ENCODE data around the gene SLCO3A1.

Gene SLCO3A1

DNA sequence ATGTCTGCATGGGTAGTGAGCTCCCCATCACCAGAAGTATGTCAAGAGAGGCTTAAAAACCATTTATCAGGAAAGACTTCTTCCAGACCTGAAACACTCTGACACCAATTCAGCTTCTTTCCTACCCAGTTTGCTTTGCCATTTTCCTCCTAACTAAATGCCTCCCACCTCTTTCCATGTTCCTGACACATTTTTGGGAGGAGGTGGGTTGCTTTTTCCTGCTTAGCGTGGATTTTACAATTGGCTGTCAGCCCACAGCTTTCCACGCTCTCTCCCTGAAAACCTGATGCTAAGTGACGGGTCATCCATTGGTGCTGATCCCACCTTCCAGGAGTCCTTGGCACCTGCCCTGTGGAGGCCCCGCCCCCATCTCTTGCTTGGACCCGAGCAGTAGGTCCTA lies 275.3 kb downstream of the SLCO3A1 start:
- DNase-seq (ENCODE audit: low read depth) = no peak

DNA sequence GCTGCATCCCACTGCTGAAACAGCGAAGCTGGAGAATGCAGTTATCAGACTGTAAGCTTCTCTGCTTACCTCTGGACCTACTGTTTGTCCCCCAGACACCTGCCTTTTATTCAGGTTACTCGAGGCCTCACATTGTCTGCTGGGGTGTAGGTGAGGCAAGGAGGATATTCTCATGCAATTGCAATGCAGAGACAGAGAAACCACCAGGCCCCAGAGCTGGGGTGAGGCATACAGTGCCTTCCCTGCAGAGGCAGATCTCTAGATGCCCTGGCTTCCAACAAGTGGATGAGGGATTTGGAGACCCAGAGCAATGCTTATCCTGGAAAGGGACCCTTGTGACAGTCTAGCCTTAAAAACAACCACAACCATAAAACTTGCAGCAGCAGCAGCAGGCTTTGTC lies 276.7 kb downstream of the SLCO3A1 start:
- no peak for DNase-seq (ENCODE audit: low read depth)

DNA sequence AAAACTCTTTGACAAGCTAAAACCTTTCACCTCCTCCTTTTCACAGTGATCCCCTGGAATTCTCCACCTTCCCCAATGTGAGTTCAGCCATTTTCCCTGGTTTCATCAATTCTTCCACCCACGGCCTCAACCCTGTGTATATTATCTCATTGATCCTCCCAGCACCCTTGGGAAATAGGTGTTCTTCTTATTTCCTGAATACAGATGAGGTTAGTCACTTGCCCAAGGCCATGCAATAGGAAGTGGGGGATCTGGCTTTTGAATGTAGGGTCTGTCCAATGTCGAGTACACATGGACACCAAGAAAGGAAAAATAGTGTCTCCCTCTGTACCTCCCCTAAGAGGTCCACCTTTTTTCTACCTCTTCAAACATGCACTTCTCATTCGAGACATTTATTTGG lies 277.4 kb downstream of the SLCO3A1 start:
- no peak for DNase-seq (ENCODE audit: low read depth)

DNA sequence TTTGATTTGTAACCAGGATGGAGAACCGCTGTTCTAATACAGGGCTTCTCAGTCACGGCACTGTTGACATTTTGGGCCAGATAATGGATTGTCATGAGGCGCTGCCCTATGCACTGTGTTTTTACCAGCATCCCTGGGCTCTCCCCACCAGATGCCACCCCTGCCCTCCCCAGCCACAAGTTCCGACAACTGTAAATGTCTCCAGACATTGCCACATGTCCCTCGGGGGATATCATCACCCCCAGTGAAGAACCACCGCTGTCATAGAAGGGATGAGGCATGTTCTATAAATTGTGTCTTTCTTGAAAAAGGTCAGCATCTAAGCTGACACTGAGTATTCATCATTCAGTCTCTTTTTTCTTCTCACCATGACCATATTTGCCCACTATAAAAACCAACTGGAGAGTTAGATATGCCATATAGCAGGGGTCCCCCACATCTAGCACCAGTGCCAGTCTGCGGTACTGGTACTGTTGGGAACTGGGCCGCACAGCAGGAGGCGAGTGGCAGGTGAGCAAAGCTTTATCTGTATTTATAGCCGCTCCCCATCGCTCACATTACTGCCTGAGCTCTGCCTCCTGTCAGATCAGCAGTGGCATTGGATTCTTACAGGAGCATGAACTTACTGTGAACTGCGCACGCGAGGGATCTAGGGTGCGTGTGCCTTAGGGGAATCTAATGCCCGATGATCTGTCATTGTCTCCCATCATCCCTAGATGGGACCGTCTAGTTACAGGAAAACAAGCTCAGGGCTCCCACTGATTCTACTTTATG lies 279.7 kb downstream of the SLCO3A1 start:
- DNase-seq (ENCODE audit: low read depth) = no peak

DNA sequence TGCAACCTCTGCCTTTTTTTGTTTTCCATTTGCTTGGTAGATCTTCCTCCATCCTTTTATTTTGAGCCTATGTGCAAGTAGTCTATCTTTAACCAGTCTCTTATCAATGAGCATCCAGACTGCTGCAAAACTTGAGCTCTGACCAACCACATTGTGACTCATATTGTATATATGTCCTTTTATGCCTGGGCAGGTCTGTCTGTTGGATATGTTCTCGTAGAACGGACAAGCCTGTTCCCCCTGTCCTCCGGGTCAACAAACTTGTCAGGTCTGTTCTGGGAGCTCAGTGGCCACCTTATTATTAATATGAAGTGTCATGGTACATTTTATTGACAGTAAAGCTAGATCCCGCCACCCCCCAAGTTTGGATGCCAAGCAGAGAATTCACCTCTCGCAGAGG lies 287.3 kb downstream of the SLCO3A1 start:
- no peak for DNase-seq (ENCODE audit: low read depth)

DNA sequence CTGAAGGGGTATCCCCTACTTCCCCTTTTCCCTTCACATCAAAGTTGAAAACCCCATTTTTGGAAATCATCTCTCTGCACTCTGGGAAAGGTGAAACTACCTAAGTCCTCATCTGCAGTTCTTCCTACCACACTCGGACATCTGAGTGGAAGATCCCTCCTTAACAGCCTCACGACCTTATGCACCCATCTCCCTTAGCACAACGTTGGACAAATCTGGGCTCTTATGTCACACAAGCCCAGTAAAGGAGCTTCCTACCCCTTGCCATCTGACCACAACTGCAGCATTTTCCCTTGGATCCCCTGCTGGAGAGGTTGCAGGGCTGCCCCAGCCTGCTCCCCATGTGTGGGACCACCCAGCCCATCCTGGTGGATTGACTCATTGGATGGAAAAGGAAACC lies 288.1 kb downstream of the SLCO3A1 start:
- no peak for DNase-seq (ENCODE audit: low read depth)

DNA sequence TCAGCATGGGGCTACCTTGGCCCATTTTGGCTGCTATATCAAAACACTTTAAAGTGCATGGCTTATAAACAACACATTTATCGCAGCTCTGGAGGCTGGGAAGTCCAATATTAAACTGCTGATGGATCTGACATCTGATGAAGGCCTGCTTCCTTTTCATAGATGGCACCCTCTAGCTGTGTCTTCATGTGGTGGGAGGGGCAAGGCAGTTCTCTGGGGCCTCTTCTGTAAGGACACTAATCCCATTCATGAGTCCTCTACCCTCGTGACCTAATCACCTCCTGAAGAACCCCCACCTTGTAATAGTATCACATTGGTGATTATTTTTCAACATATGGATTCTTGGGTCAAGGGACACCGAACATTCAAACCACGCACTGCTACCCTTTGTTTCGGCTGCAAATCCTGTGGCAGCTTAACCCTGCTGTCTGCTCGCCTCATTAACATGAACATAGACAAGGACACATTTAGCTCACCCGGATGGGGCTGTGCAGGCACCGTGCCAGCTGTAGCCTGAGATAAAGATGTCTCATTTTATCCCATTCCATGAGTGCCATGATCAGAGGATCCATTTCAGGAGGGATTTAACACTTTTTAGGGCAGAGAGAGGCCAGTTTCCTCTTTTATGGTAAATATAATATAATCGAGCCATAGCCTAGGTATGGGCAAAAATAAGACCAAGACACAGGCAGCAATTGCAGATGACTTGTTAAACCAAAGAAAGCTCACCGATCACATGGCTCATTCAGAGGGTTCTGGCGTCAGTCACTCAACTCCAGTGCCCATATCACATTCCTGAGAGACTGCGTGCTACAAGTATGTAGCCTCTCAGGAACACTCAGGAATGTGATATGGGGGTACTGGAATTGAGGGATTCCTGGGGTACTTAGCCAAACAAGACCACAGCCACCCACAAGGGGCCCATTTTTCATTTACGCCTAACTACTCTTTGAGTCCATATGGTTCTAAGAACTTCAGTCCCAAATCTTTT lies 289.0 kb downstream of the SLCO3A1 start:
- no peak for DNase-seq (ENCODE audit: low read depth)

DNA sequence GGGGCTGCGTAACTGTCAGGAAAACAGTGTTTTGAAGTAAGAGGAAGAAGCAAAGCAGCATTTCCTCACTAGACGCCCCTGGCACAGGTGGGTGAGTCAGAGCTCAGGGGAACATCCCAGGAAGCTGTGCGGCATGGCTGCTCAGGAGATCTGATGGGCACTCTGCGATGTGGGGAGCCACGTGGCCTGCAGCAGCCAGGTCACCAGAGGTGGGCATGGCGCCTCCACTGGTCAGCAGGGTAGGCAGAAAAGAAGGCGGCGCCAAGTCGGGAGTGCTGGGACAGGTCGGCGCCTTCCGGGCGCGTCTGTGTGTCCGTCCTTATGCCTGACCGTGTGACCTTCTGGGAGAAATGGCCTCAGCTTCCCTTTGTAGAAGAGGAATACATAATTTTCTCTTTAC lies 290.3 kb downstream of the SLCO3A1 start:
- no peak for DNase-seq (ENCODE audit: low read depth)

DNA sequence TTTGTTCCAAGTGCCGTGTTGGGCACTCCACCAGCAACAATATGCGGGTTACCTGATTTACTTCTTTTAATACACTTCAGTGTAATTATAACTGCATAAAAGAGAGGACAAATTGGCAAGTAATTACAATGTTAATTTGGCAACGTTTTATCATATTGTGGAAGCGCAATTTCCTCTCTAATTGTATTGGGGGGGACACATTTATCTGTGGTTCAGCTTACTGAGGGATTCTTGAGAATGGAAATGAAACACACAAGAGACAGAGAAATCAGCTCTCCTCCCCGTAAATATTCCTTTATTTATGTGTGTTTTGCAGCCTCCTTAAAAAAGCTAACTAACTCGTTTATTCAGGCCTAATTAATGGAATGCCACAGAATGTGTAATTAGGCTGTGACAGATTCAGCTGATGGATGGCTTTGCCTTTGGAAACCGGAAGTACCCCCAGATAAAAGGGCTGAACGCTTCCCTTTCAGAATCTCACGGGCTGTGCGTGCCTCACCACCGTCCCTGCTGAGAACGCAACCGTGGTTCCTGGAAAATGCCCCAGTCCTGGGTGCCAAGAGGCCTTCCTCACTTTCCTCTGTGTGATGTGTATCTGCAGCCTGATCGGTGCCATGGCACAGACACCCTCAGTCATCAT lies 293.1 kb downstream of the SLCO3A1 start:
- no peak for DNase-seq (ENCODE audit: low read depth)

DNA sequence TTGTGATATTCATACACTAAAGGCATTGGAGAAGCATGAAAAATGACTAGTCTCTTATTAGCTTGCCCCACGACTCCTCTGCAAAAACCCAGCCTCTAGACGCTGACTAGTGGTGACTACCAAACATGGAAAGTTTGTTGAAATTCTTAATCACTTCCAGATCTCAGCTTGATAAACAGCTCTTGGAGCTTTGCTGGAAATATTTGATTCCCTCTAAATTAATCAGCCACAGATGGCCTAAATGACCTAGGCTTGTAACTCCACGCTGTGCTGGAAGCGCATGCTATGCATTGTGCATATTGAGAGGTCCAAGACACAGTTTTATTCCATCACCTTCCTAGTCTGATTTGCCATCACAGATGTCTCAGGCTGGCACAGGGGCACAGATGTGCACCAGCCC lies 295.5 kb downstream of the SLCO3A1 start:
- DNase-seq (ENCODE audit: low read depth) = no peak

DNA sequence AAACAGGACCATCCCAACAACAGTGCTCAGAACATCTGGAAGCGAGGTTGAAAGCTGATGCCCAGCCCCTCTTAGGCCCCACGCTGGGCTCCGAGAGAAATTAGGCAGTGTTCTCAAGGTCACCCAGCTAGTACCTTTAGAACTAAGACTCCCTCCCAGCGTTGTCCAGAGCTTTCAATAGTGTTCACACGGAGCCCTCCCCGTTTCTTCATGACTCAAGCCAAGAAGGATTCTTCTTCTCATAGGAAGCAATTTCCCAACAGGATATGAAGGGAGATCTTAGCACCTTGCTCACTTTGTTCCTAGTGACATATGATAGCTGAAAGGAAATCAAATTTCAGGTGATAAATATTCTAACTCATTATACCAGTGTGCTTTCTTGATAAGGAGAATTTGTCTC lies 296.0 kb downstream of the SLCO3A1 start:
- no peak for DNase-seq (ENCODE audit: low read depth)

DNA sequence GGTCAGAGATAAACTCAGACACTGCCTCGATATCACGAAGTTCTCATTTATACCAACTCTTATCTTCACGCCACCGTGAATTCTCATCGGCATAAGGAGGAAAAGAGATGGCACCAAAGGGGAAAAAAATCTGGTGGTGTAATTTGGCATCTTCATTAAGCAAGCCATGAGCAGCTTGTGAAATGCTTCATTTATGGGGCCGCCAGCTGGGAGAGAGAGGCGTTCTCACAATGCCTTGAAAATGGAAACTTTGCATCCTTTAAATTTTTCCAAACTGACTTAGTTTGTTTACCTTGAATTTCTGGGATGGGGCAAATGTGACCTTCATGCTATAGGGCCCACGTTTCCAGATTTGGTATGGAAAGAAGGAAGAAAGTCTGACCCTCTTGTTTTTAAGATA lies 297.7 kb downstream of the SLCO3A1 start:
- DNase-seq (ENCODE audit: low read depth) = no peak

DNA sequence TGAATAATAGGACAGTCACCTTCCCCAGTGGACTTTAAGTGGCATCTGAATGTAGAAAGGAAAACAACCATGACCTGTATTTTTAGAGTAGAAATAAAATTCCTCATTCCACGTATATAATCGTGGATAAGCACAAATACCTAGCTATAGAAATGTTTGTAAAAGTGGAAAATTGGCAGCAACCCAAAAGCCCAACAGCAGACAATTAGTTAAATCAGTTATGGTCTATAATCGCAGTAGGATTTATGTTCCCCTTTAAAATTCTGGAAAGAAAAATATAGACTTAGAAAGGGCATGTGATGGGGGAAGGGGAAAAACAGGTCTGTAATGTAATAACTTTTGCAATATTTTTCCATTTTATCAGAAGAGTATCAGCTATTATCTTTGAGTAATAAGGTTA lies 298.2 kb downstream of the SLCO3A1 start:
- DNase-seq (ENCODE audit: low read depth) = no peak

DNA sequence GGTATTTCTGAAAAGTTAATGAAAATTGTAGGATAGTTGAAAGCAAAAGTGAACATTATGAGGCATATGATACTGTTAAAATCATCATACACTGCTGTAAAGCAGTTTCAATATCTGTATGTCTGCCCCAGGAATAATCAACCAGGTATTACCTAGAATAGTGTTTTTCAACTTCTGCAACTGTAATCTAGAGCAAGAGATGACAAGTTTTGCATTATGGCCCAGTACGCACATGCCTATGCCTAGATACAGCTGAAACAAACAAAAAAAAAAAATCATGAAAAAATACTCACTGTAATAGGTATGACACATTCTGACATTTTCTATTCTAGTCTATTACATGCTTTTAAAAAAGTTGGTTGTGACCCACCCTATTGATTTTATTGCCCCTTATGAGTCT lies 299.5 kb downstream of the SLCO3A1 start:
- no peak for DNase-seq (ENCODE audit: low read depth)

DNA sequence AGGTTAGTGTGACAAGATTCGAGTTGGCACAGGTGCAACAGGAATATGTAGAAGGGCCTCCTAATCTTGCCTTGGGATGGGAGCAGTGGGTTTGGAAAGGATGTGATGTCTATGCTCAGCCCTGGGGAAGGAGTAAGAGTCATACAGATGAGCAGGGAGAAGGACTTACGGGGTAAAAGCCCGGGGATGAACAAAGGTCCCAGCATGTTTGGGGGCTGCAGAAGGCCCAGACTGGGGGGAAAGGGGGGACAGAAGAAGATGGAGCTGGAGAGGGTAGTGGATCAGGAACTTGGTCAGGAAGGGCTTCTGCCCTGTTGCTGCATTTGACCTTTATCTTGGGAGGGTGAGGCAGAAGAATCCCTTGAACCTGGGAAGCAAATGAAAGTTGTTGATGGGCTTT lies 300.1 kb downstream of the SLCO3A1 start:
- no peak for DNase-seq (ENCODE audit: low read depth)

DNA sequence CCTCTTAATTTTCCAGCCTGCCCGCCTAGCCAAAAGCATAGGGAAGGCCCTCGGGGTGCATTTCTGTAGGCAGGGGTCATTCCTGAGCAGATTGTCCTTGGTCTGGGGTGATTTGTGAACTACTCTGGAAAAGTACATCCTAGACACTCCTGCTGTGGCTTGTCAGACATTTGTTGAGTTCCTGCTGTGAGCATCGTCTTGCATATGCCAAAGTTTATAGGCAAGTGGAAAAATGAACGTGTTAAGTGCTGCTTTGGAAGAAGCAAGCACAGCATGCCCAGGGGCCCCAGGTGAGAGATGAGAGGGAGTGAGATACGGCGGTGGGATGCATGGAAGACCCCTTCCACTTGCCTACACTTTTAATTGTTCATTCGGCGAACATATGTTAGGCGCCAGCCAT lies 302.4 kb downstream of the SLCO3A1 start:
- no peak for DNase-seq (ENCODE audit: low read depth)

DNA sequence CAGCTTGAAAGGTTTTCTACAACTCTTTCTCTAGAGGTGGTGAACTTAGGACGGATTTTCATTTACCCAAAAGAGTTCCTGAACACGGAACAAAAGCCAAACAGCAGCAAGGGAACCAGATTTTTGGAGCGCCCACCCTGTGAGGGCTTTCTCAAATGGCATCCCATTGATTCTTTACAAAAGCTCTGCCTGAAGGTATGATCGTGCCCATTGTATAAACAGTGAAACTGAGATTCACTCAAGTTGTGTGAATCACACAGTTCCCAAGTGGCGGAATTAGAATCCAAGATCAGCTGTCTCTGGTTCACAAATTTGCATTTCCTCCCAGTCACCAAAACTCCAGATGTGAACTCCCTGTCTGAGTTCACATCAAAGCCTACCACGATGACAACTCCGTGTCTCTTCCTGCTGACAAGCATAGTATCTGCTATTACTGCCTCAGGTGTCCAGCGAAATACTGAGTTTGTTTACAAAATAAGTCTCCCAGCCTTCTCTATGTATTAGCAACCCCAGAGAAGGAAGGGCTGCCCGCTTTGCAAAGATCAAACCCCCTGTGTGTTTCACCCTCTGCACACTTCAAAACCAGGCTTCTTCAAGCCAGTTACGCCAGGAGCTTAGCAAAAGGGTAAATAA lies 304.3 kb downstream of the SLCO3A1 start:
- DNase-seq (ENCODE audit: low read depth) = no peak

DNA sequence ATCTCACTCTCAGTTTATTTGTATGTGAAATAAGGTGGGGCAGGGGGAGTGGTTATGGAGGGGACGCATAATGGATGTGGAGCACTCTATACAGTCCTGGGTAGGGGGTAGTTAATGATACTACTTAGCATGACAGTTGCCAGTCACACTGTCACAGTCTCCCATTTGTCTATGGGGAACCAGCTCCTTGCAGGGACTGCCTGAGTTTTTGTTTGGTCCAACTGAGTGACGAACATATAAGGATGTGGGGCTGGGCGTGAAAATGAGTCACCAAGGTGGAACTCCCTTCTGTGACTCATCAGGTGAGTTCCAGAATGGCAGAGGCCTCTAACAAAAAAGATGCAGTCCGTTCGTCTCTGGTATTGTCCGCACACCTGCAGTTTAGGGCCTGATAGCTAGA lies 304.9 kb downstream of the SLCO3A1 start:
- DNase-seq (ENCODE audit: low read depth) = no peak

DNA sequence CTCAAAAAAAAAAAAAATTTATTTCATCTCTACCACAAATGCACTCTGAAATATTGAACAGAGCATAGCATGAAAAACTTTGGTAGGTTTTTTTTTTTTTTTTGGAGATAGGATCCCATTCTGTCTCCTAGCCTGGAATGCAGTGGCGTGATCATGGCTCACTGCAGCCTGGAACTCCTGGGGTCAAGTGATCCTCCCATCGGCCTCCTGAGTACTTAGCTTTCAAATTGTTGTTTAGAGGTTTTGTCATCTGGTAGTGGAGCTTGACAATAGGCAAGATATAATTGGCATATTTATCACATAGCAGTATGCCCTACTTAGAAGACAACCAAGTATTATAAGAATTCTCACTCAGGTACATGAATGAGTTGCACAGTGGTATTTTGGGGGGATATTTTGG lies 306.0 kb downstream of the SLCO3A1 start:
- no peak for DNase-seq (ENCODE audit: low read depth)

DNA sequence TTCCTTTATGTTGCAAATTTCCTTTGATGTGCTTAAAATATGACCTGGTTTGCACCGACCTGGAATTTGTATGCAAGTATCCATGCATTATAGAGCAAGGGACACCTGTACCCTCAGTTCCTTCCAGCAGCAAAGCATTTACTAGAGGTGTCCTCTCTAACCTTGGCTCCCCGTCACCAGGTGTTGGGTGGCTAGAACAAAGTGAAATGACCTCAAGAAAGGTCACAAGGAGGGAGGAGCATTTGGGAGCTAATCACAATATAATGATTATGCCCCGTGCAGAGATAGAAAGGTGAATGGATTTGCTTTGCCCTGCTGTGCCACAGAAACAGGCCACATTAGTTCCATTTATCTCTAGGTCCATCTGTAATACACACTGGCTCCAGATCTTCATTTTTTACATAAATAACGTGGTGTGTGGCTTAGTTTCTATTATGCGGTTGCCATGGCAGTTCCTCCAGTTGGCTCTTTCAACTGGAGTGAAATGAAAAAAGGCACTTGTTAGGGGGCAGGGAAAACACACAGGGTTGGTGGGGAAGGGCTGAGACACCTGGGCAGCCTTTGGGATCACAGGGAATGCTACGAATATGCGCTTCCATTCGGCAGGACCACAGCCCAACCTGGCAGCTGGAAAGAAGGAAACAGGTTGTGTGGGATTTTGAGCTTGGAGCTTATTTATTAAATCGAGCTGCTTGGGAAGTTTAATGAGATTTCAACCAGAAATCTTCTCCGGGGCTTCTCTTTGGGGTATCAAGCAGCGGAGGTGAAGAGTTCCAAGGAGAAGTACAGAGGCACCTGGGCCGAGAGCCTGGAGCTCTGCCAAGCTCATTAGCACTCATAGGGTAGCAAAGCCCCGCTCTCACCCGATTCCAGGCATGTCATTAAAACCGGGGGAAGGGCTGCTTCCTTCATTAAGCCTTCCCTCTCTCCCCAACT lies 306.7 kb downstream of the SLCO3A1 start:
- DNase-seq (ENCODE audit: low read depth) = no peak

DNA sequence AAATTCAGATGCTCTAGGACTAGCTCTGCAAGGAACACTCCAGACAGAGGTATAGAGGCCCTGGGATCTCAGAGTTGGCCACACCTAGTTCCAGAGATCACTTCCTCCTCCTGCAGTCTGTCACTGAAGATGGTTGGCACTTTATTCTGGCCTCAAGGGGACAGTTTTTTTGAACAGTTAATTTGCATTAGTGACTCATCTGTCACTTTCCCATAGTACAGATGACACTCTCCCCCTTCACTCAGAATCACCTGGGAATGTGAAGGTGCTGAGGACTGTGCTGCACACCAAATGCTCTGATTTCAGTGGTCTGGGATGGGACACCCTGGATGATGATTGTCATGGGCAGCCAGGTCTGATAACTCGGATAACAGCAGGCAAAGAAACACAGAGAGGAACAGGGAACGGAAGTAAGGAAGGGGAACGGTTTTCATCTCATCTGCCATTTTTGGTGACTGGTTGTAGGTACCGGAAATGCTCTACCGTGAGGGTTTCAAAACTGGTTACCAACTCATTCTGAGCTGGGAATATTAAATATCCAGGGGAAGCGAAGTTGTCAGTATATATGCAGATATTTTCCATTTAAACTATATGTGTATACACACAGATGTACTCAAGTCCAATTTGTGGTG lies 307.6 kb downstream of the SLCO3A1 start:
- DNase-seq (ENCODE audit: low read depth) = no peak
